NK-92 (cell line): ENCODE results near the gene LCP2.
"Not testable (repeated sequence)": the region's sequence is repeated elsewhere in the genome, so short reads cannot be mapped to it uniquely, and the experiment has no call there.

Source experiments
- DNase-seq: peaks from one replicate; lab custom pipeline; 2025; ENCODE audit not compliant: unreplicated experiment; lab: John Stamatoyannopoulos, UW

LCP2 gene

GRCh38 chr5:170251462-170251861 is 46.1 kb downstream of the LCP2 start:
- DNase-seq, result no peak

- DNase-seq, result no peak
These were observed 46.7 kb downstream of the LCP2 start for GRCh38 chr5:170250810-170251317.

- no peak for DNase-seq
These were observed 48.2 kb downstream of the LCP2 start for GRCh38 chr5:170249355-170249754.

- not testable (repeated sequence) for DNase-seq
These were observed 48.7 kb downstream of the LCP2 start for GRCh38 chr5:170248931-170249227.

GRCh38 chr5:170248172-170248930 is 49.2 kb downstream of the LCP2 start:
- DNase-seq, result no peak

- no peak for DNase-seq
These were observed 50.2 kb downstream of the LCP2 start for GRCh38 chr5:170247363-170247762.

- DNase-seq, result no peak
These were observed 51.3 kb downstream of the LCP2 start for GRCh38 chr5:170246126-170246870.

GRCh38 chr5:170245436-170245835 is 52.1 kb downstream of the LCP2 start:
- not testable (repeated sequence) for DNase-seq

GRCh38 chr5:170238456-170239196 is 59.0 kb downstream of the LCP2 start:
- no peak for DNase-seq

GRCh38 chr5:170235876-170236864 is 61.4 kb downstream of the LCP2 start:
- DNase-seq, result no peak

- DNase-seq, result no peak
These were observed 64.2 kb downstream of the LCP2 start for GRCh38 chr5:170233358-170233892.

- no peak for DNase-seq
These were observed 64.8 kb downstream of the LCP2 start, which contains the start of gene C5orf58 for GRCh38 chr5:170232786-170233185. C5orf58 (plus strand) TSS chr5:170232985; CDS start chr5:170234977, 1,992 bp downstream.

GRCh38 chr5:170228762-170229435 is 68.7 kb downstream of the LCP2 start:
- no peak for DNase-seq

- no peak for DNase-seq
These were observed 70.9 kb downstream of the LCP2 start for GRCh38 chr5:170226661-170227060.

GRCh38 chr5:170226129-170226615 is 71.4 kb downstream of the LCP2 start:
- DNase-seq, result no peak

GRCh38 chr5:170225326-170226128 is 72.0 kb downstream of the LCP2 start:
- DNase-seq, result no peak

GRCh38 chr5:170223906-170224305 is 73.7 kb downstream of the LCP2 start:
- no peak for DNase-seq

GRCh38 chr5:170223360-170223759 is 74.2 kb downstream of the LCP2 start:
- DNase-seq, result no peak

GRCh38 chr5:170221327-170221741 is 76.2 kb downstream of the LCP2 start:
- DNase-seq, result no peak
